ENCODE data around the gene ZC3H18.

DNA sequence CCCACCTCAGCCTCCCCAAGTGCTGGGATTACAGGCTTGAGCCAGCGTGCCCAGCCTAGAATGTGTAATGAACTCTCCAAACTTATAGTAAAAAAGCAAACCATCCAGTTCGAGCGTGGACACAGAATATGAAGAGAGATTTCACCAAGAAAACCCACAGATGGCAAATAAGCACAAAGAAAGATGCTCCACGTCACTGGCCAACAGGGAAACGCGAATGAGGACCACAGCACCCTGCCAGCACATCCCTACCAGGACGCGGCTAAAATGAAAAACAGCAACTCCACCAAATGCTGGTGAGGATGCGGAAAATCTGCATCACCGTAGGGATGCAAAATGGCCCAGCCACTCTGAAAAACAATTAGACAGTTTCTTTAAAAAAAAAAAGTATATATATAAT lies 91.3 kb downstream of the ZC3H18 start:
- TF ChIP-seq, protein P1, sequence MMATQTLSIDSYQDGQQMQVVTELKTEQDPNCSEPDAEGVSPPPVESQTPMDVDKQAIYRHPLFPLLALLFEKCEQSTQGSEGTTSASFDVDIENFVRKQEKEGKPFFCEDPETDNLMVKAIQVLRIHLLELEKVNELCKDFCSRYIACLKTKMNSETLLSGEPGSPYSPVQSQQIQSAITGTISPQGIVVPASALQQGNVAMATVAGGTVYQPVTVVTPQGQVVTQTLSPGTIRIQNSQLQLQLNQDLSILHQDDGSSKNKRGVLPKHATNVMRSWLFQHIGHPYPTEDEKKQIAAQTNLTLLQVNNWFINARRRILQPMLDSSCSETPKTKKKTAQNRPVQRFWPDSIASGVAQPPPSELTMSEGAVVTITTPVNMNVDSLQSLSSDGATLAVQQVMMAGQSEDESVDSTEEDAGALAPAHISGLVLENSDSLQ (IDR thresholded peaks at IDR 0.05) = no peak
- no peak for TF ChIP-seq BHLHE40 (IDR thresholded peaks at IDR 0.05; ENCODE audit: borderline replicate concordance)
- TF ChIP-seq SP1 (IDR thresholded peaks at IDR 0.05) = no peak
- no peak for TF ChIP-seq NFRKB (IDR thresholded peaks at IDR 0.05)
- TF ChIP-seq TARDBP (IDR thresholded peaks at IDR 0.05) = no peak
- TF ChIP-seq SUZ12 (IDR thresholded peaks at IDR 0.05) = no peak
- TF ChIP-seq L3MBTL2 (conservative IDR thresholded peaks at IDR 0.05) = no peak
- no peak for TF ChIP-seq FOXA1 (IDR thresholded peaks at IDR 0.05)
- TF ChIP-seq ARNT (IDR thresholded peaks at IDR 0.05) = no peak
- TF ChIP-seq CTBP1 (IDR thresholded peaks at IDR 0.05; ENCODE audit: borderline replicate concordance) = no peak
- TF ChIP-seq FOXK2 (IDR thresholded peaks at IDR 0.05) = no peak
- TF ChIP-seq FOXM1 (IDR thresholded peaks at IDR 0.05; ENCODE audit: borderline replicate concordance) = no peak
- no peak for TF ChIP-seq ELF4 (IDR thresholded peaks at IDR 0.05)

Data from HEK293T (cell line).